Measurements from ENCODE around the gene SDHB. TPM values are rescaled to one million over a fixed set of nuclear protein-coding genes. Genes with fewer than 3 reads are reported as not detected.

The SDHB gene
- polyA plus RNA-seq, 1 donor (not counting 4 experiments of a cell fraction or from before 2014, with no cell fraction given) = 228 TPM

DNA sequence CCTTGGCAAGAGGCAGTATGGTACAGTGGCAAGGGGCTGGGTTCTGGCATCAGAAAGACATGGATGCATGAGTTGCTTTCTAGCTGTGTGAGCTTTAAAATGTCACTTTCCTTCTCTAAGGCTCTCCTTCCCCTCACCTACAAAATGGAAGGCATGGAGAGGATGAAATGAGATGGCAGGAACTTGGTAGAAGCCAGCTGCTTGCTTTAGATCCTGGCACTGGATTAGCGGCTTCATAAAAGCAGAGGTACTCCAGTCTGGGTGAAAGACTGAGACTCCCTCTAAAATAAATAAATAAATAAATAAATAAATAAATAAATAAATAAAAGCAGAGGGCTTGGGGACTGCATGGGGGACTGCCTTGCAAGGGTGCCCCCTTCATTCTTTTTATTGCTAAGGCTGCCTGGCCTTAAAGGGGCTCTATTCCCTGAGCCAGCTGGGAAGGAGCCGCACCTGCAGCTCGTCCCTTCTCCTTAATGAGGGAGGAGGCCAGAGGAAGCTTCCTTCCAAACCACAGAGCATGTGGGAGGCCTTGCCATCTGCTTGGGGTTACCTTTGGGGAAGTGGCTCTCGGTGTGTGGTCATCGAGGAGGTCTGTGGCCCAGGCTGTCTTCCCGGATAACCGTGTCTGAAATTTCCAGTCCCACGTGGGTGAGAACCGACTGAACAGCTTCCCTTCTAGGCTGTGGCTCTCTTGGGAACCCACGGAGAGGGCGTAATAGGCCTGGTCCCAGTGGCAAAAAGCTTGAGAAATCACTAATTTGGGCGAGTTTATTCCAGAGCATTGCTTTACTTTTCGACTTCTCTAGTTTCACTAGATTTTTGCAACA lies 40.1 kb downstream of the SDHB start:
- TF ChIP-seq EZH2 (IDR thresholded peaks at IDR 0.05; ENCODE audit: low read length) (no peak), CTCF (optimal IDR thresholded peaks at IDR 0.05 in 1 of 3, IDR thresholded peaks at IDR 0.05 in 1 of 3, conservative IDR thresholded peaks at IDR 0.05 in 1 of 3; ENCODE audit: extremely low read depth in 1 of 3, insufficient read depth in 2 of 3, low read length in 3 of 3) (no peak)

GRCh38 chr1:17012775-17013490 lies 40.9 kb downstream of the SDHB start:
- peaks cover 7% of the 10 kb centered on the region for H4K20me1 ChIP-seq (ENCODE audit: control insufficient read depth, extremely low read depth, insufficient read depth, low read length)
- H3K79me2 ChIP-seq (ENCODE audit: control insufficient read depth, insufficient read depth, low read length) = peaks cover 15% of the 10 kb centered on the region
- peaks cover 2% of the 10 kb centered on the region for H3K9me1 ChIP-seq (ENCODE audit: control insufficient read depth, extremely low read depth, insufficient read depth, low read length)
- TF ChIP-seq CTCF (optimal IDR thresholded peaks at IDR 0.05 in 1 of 3, IDR thresholded peaks at IDR 0.05 in 1 of 3, conservative IDR thresholded peaks at IDR 0.05 in 1 of 3; ENCODE audit: extremely low read depth in 1 of 3, insufficient read depth in 2 of 3, low read length in 3 of 3) (no peak), EZH2 (IDR thresholded peaks at IDR 0.05; ENCODE audit: low read length) (no peak)
- FAIRE-seq (peak; percentile 20), DNase-seq (ENCODE audit: low read depth, low spot score) (no peak)
- peaks cover 33% of the 10 kb centered on the region for H3K4me1 ChIP-seq (ENCODE audit: control insufficient read depth, extremely low read depth, insufficient read depth, low read length)
- H3K4me3 ChIP-seq (ENCODE audit: control insufficient read depth in 2 of 3, extremely low read depth in 1 of 3, insufficient read depth in 2 of 3, low read depth in 1 of 3, low read length in 3 of 3) = no peak overlapping the region
- no peak overlapping the region for H2AFZ ChIP-seq (ENCODE audit: control insufficient read depth, low read length)
- H3K27me3 ChIP-seq (ENCODE audit: control insufficient read depth, extremely low read depth, insufficient read depth, low read length) = no peaks in the 10 kb centered on the region
- dilution Hi-C loops (cut with MboI; ENCODE audit: extremely low pct_ligation_motif_present, low sequenced_read_pairs) = no loop called here
- H3K27ac ChIP-seq (ENCODE audit: control insufficient read depth, insufficient read depth, low read length) = no peak overlapping the region
- H3K4me2 ChIP-seq (ENCODE audit: control insufficient read depth, extremely low read depth, insufficient read depth, low read depth, low read length) = peak overlapping the region; percentile 91
- H3K9me3 ChIP-seq (ENCODE audit: control insufficient read depth, low read depth, low read length) = no peaks in the 10 kb centered on the region
- H3K36me3 ChIP-seq (ENCODE audit: control insufficient read depth in 2 of 2, extremely low read depth in 1 of 2, insufficient read depth in 2 of 2, low read length in 2 of 2) = peaks cover 2 to 4% of the 10 kb centered on the region in 2 experiments
- no peak overlapping the region for H3K9ac ChIP-seq (ENCODE audit: control insufficient read depth, extremely low read depth, insufficient read depth, low read length)

More for the DNA sequence above, 40.1 kb downstream of the SDHB start:
- dilution Hi-C loops (cut with MboI; ENCODE audit: extremely low pct_ligation_motif_present, low sequenced_read_pairs) = no loop called here
- Histone ChIP-seq H3K9me3 (ENCODE audit: control insufficient read depth, low read depth, low read length) (no peaks in the 10 kb centered on the region), H4K20me1 (ENCODE audit: control insufficient read depth, extremely low read depth, insufficient read depth, low read length) (peaks cover 7% of the 10 kb centered on the region), H3K27ac (ENCODE audit: control insufficient read depth, insufficient read depth, low read length) (no peak overlapping the region), H3K9me1 (ENCODE audit: control insufficient read depth, extremely low read depth, insufficient read depth, low read length) (peaks cover 2% of the 10 kb centered on the region), H3K4me1 (ENCODE audit: control insufficient read depth, extremely low read depth, insufficient read depth, low read length) (peaks cover 33% of the 10 kb centered on the region), H3K27me3 (ENCODE audit: control insufficient read depth, extremely low read depth, insufficient read depth, low read length) (no peaks in the 10 kb centered on the region), H2AFZ (ENCODE audit: control insufficient read depth, low read length) (no peak overlapping the region), H3K79me2 (ENCODE audit: control insufficient read depth, insufficient read depth, low read length) (peaks cover 15% of the 10 kb centered on the region), H3K36me3 (ENCODE audit: control insufficient read depth in 2 of 2, extremely low read depth in 1 of 2, insufficient read depth in 2 of 2, low read length in 2 of 2) (peaks cover 6 to 7% of the 10 kb centered on the region in 2 experiments), H3K9ac (ENCODE audit: control insufficient read depth, extremely low read depth, insufficient read depth, low read length) (no peak overlapping the region), H3K4me2 (ENCODE audit: control insufficient read depth, extremely low read depth, insufficient read depth, low read depth, low read length) (no peak overlapping the region), H3K4me3 (ENCODE audit: control insufficient read depth in 2 of 3, extremely low read depth in 1 of 3, insufficient read depth in 2 of 3, low read depth in 1 of 3, low read length in 3 of 3) (no peak overlapping the region)
- DNase-seq (ENCODE audit: low read depth, low spot score) (no peak), FAIRE-seq (no peak)

Data from keratinocyte (primary cell).